GM12878 (cell line): ENCODE data around the gene CYSRT1. TPM values are rescaled to one million over a fixed set of nuclear protein-coding genes. Genes with fewer than 3 reads are reported as not detected.

Experiments used
- ATAC-seq: fragments of 200-7000 bp; cut with Tn5 transposase; 3 replicates; pipeline ENCODE4 v1.9.1; 2020; ENCODE audit warnings: mild to moderate bottlenecking, moderate library complexity
- BruUV-seq: library from RNA; stranded (reverse); fragments of 400-500 nt; replicated peaks from 2 replicates; lab custom pipeline; 2021; lab: Mats Ljungman, UMichigan
- CTCF ChIA-PET: fragments of 300-600 bp; sonication (Branson Sonifier 250); formaldehyde crosslinking; extraction: SDS; loops from one replicate; lab custom pipeline; 2021; ENCODE audit warnings: inconsistent platforms; lab: Yijun Ruan, JAX
- POLR2A ChIA-PET: fragments of 350-600 bp; formaldehyde crosslinking; extraction: SDS; loops from one replicate; lab custom pipeline; 2021; ENCODE audit warnings: inconsistent platforms; lab: Charles Lee
- RAD21 ChIA-PET: fragments of 300-600 bp; sonication (Branson Sonifier 250); formaldehyde crosslinking; loops from one replicate; lab custom pipeline; 2023; ENCODE audit warnings: antibody characterized with exemption; ENCODE audit not compliant: unreplicated experiment; lab: Charles Lee
- SMC1A ChIA-PET: fragments of 300-600 bp; sonication (Branson Sonifier 250); formaldehyde crosslinking; loops from one replicate; lab custom pipeline; 2023; ENCODE audit not compliant: unreplicated experiment, uncharacterized antibody; lab: Charles Lee
- DNase-seq: peaks from one replicate; pipeline ENCODE4 v3.0.0-alpha.2; 2011; ENCODE audit warnings: low read depth, low spot score
- FAIRE-seq: peaks from 3 replicates; lab custom pipeline; 2011; peaks lifted over from hg19 to GRCh38; lab: Jason Lieb, UNC
- H2AFZ ChIP-seq: 2 replicates; pipeline ENCODE4 v1.6.0; 2011; ENCODE audit warnings: low read depth, low read length, control low read depth; ENCODE audit not compliant: control insufficient read depth
- H3K27ac ChIP-seq: 2 replicates; pipeline ENCODE4 v1.5.1; 2011; ENCODE audit warnings: control low read depth; ENCODE audit not compliant: control insufficient read depth, insufficient read depth
- H3K27me3 ChIP-seq, 2 experiments: replicated peaks in 1 of 2; 2 replicates each; pipeline versions ENCODE4 v1.6.0 to v1.6.1; 2011; ENCODE audit warnings: low read length in 1 of 2; ENCODE audit not compliant: control insufficient read depth in 2 of 2, insufficient read depth in 2 of 2
- H3K36me3 ChIP-seq, 2 experiments: 2 replicates each; pipeline ENCODE4 v1.5.1; 2011; ENCODE audit warnings: low read length in 1 of 2; ENCODE audit not compliant: control insufficient read depth in 2 of 2, insufficient read depth in 2 of 2
- H3K4me1 ChIP-seq: 2 replicates; pipeline ENCODE4 v1.6.1; 2011; ENCODE audit warnings: mild to moderate bottlenecking, low read length, moderate library complexity, mixed read lengths; ENCODE audit not compliant: control insufficient read depth, insufficient read depth
- H3K4me2 ChIP-seq: 2 replicates; pipeline ENCODE4 v1.6.0; 2011; ENCODE audit warnings: control low read depth; ENCODE audit not compliant: control insufficient read depth, insufficient read depth
- H3K4me3 ChIP-seq: fragments of 200-600 bp; sonication (generic); 2 replicates; pipeline ENCODE4 v1.5.1; 2016
- H3K79me2 ChIP-seq: 2 replicates; pipeline ENCODE4 v1.6.0; 2011; ENCODE audit warnings: low read length; ENCODE audit not compliant: control insufficient read depth, insufficient read depth
- H3K9ac ChIP-seq: 2 replicates; pipeline ENCODE4 v1.8.0; 2011; ENCODE audit warnings: low read length, control low read depth, mixed read lengths; ENCODE audit not compliant: control insufficient read depth, insufficient read depth
- H3K9me3 ChIP-seq: replicated peaks from 3 replicates; pipeline ENCODE4 v1.5.1; 2011; ENCODE audit warnings: mild to moderate bottlenecking, low read length; ENCODE audit not compliant: control insufficient read depth, insufficient read depth
- H4K20me1 ChIP-seq: 2 replicates; pipeline ENCODE4 v1.6.0; 2011; ENCODE audit not compliant: control insufficient read depth, insufficient read depth
- ASH2L ChIP-seq: fragments of 300-600, 200-600 bp; sonication (generic); IDR thresholded peaks from 2 replicates; pipeline ENCODE4 v1.6.1; 2017; ENCODE audit warnings: low read depth, mild to moderate bottlenecking, borderline replicate concordance
- CHD4 ChIP-seq: fragments of 200-600 bp; sonication (generic); IDR thresholded peaks from 2 replicates; pipeline ENCODE4 v1.6.1; 2016; ENCODE audit warnings: mild to moderate bottlenecking
- CREB1 ChIP-seq: IDR thresholded peaks from 2 replicates; pipeline ENCODE4 v1.6.1; 2012; ENCODE audit warnings: low read depth, mild to moderate bottlenecking, inconsistent platforms
- E2F4 ChIP-seq: IDR thresholded peaks from 2 replicates; pipeline ENCODE4 v1.6.1; 2012; ENCODE audit warnings: low read depth, low read length, improper control_type of control experiment
- ETV6 ChIP-seq, 2 experiments: fragments of 450-650 bp in 1 of 2; IDR thresholded peaks in 1 of 2; conservative IDR thresholded peaks in 1 of 2; 2 replicates each; pipeline ENCODE4 v1.6.1; 2014; ENCODE audit warnings: antibody characterized with exemption in 1 of 2, borderline replicate concordance in 1 of 2, low read depth in 1 of 2, mild to moderate bottlenecking in 1 of 2, moderate library complexity in 1 of 2
- GABPA ChIP-seq: IDR thresholded peaks from 2 replicates; pipeline ENCODE4 v1.6.1; 2014; ENCODE audit warnings: antibody characterized with exemption, low read depth, mild to moderate bottlenecking, inconsistent platforms
- IKZF1 ChIP-seq: fragments of 450-650 bp; conservative IDR thresholded peaks from 2 replicates; pipeline ENCODE4 v1.6.1; 2017; ENCODE audit warnings: antibody characterized with exemption, mild to moderate bottlenecking
- MXI1 ChIP-seq: fragments of 150-350 bp; IDR thresholded peaks from 2 replicates; pipeline ENCODE4 v1.6.1; 2011; ENCODE audit warnings: low read depth, mild to moderate bottlenecking, inconsistent platforms, low read length, improper control_type of control experiment
- NKRF ChIP-seq: fragments of 450-650 bp; conservative IDR thresholded peaks from 2 replicates; pipeline ENCODE4 v1.6.1; 2017; ENCODE audit warnings: mild to moderate bottlenecking, moderate library complexity
- ZBTB33 ChIP-seq: fragments of 450-650 bp; IDR thresholded peaks from 2 replicates; pipeline ENCODE4 v1.6.1; 2017; ENCODE audit warnings: mild to moderate bottlenecking
- ZSCAN29 ChIP-seq: fragments of 450-650 bp; IDR thresholded peaks from 2 replicates; pipeline ENCODE4 v1.6.1; 2017; ENCODE audit warnings: mild to moderate bottlenecking, moderate library complexity
- WGBS: methylation state at CpG from one replicate; pipeline ENCODE4 v1.1.6; 2016; ENCODE audit warnings: low lambda C conversion rate; ENCODE audit not compliant: insufficient replicate concordance, insufficient coverage; ENCODE audit errors: missing lambda C conversion rate; 5-methylcytosine and 5-hydroxymethylcytosine counted together
- in situ Hi-C: fragments of 300-500 bp; cut with MboI; formaldehyde crosslinking; loops from 9 replicates; pipeline ENCODE4 v1.14.3; 2018; ENCODE audit warnings: mixed read lengths
- intact Hi-C: fragments of 100-400 bp; cut with micrococcal nuclease; formaldehyde crosslinking; loops from one replicate; pipeline ENCODE4 v1.14.2; 2022; ENCODE audit not compliant: unreplicated experiment
- polyA plus RNA-seq, 11 experiments: library from polyadenylated mRNA; depleted of rRNA in 4 of 11; unstranded in 6 of 11; stranded (reverse) in 5 of 11; fragments of >200 nt; fragmentation: Nextera tagmentation in 4 of 11; fragmentation: Illumina TruSeq in 1 of 11; extraction: Ambion mirVana in 4 of 11; extraction: Trizol in 1 of 11; gene quantifications; 1 replicate in 1 of 11; 2 replicates in 10 of 11; pipeline versions ENCODE4 v1.2.1 to v1.2.3, GENCODE V29; 2011 to 2016; ENCODE audit warnings: inconsistent platforms in 2 of 11, missing spikeins in 2 of 11, low read depth in 1 of 11
- total RNA-seq, 4 experiments: library from RNA; depleted of rRNA in 3 of 4; stranded (reverse); fragments of >200 nt in 3 of 4; fragmentation: Illumina TruSeq in 1 of 4; extraction: Trizol in 1 of 4; gene quantifications; 2 replicates each; pipeline versions ENCODE4 v1.2.1 to v1.2.3, GENCODE V29; 2013 to 2021

Gene CYSRT1
- total and polyA plus RNA-seq, 10 of the 15 experiments (the other 5 are each of a cell fraction or from before 2014, with no cell fraction given) = 0.24 to 3.6 (median 0.97) TPM; not detected in 1

- TF ChIP-seq IKZF1 = no peak
- no peak for TF ChIP-seq E2F4
- TF ChIP-seq ETV6 (conservative IDR thresholded peaks at IDR 0.05 in 1 of 2, IDR thresholded peaks at IDR 0.05 in 1 of 2; ENCODE audit: borderline replicate concordance in 1 of 2, low read depth in 1 of 2) = no peak
Observed at GRCh38 chr9:137250329-137251193, 25.6 kb downstream of the CYSRT1 start (continued).

- DNase-seq (no peak), ATAC-seq (no peak), FAIRE-seq (no peak)
- POLR2A ChIA-PET = no interaction called here
- H3K27ac ChIP-seq = no peak within 1 kb of the TSS
- H3K9ac ChIP-seq = no peak within 1 kb of the TSS
- peaks cover 10% of the 10 kb centered on the region for H3K79me2 ChIP-seq
- H3K27me3 ChIP-seq = no peaks in the 10 kb centered on the region
- in situ Hi-C loops (no loop called here), intact Hi-C loops (no loop called here)
- no peaks in the 10 kb centered on the region for H3K36me3 ChIP-seq
- RAD21 ChIA-PET = no interaction called here
- H3K9me3 ChIP-seq = no peaks in the 10 kb centered on the region
- H3K4me2 ChIP-seq = no peak within 1 kb of the TSS
- WGBS = 77% methylated on average over 4 of the region's 4 CpGs
- no TSS peak for BruUV-seq
- SMC1A ChIA-PET = no interaction called here
- no peak for TF ChIP-seq CREB1
- no peak for TF ChIP-seq CHD4
- TF ChIP-seq GABPA = no peak
- TF ChIP-seq NKRF = no peak
- TF ChIP-seq ZSCAN29 = no peak
- TF ChIP-seq ASH2L = no peak
- TF ChIP-seq ZBTB33 = no peak
- no peak for TF ChIP-seq MXI1
- CTCF ChIA-PET = no interaction called here
- no peak within 1 kb of the TSS for H3K4me3 ChIP-seq
- H2AFZ ChIP-seq = no peak within 1 kb of the TSS
- peaks cover 11% of the 10 kb centered on the region for H3K4me1 ChIP-seq
- H4K20me1 ChIP-seq = no peaks in the 10 kb centered on the region
Observed at GRCh38 chr9:137251194-137251461, 26.2 kb downstream of the CYSRT1 start, which contains the start of gene STPG3. Gene STPG3 (plus strand): TSS chr9:137251286. CDS start chr9:137251287, 1 bp downstream.
